Omental fat pad (tissue), 4 donors: ENCODE data around the gene NTSR1. TPM values are rescaled to one million over a fixed set of nuclear protein-coding genes. Genes with fewer than 3 reads are reported as not detected.

Source experiments
- ATAC-seq: fragments of 150-250 bp; one replicate; pipeline ENCODE4 v1.9.1; 2016; ENCODE audit warnings: mild to moderate bottlenecking, moderate library complexity; ENCODE audit not compliant: low FRiP score
- DNase-seq: peaks from one replicate; pipeline ENCODE4 v3.0.0-alpha.2; 2019; ENCODE audit warnings: low spot score
- total RNA-seq, 4 donors: library from RNA; depleted of rRNA; stranded (reverse); fragments of >200 nt; gene quantifications; one replicate each; pipeline ENCODE4 v1.1.0, GENCODE V29; 2016
- TF ChIP-seq, protein P1 (sequence below), 3 donors: fragments of 450-650 bp; IDR thresholded peaks; one replicate each; pipeline ENCODE4 v1.5.1; 2016 to 2017; ENCODE audit warnings: antibody characterized with exemption in 3 of 3, mild to moderate bottlenecking in 3 of 3, moderate library complexity in 2 of 3

Gene NTSR1
- total RNA-seq, 4 donors from 2014 or later, result 0.24 to 0.25 TPM; not detected in 2

DNA sequence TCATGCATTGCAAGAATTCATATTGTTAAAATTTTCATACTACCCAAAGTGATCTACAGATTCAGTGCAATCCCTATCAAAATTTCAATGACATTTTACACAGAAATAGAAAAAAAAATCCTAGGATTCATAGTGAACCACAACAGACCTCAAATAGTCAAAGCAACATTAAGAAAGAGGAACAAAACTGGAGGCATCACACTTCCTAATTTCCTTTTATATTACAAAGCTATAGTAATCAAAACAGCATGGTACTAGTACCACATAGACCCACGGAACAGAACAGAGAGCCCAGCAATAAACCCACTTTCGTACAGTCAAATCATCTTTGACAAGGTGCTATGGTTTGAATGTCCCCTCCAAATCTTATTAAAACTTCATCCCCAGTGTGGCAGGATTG lies 39.7 kb downstream of the NTSR1 start:
- DNase-seq (no peak), ATAC-seq (no peak)
- TF ChIP-seq, protein P1, sequence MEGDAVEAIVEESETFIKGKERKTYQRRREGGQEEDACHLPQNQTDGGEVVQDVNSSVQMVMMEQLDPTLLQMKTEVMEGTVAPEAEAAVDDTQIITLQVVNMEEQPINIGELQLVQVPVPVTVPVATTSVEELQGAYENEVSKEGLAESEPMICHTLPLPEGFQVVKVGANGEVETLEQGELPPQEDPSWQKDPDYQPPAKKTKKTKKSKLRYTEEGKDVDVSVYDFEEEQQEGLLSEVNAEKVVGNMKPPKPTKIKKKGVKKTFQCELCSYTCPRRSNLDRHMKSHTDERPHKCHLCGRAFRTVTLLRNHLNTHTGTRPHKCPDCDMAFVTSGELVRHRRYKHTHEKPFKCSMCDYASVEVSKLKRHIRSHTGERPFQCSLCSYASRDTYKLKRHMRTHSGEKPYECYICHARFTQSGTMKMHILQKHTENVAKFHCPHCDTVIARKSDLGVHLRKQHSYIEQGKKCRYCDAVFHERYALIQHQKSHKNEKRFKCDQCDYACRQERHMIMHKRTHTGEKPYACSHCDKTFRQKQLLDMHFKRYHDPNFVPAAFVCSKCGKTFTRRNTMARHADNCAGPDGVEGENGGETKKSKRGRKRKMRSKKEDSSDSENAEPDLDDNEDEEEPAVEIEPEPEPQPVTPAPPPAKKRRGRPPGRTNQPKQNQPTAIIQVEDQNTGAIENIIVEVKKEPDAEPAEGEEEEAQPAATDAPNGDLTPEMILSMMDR (IDR thresholded peaks at IDR 0.05), result no peak

DNA sequence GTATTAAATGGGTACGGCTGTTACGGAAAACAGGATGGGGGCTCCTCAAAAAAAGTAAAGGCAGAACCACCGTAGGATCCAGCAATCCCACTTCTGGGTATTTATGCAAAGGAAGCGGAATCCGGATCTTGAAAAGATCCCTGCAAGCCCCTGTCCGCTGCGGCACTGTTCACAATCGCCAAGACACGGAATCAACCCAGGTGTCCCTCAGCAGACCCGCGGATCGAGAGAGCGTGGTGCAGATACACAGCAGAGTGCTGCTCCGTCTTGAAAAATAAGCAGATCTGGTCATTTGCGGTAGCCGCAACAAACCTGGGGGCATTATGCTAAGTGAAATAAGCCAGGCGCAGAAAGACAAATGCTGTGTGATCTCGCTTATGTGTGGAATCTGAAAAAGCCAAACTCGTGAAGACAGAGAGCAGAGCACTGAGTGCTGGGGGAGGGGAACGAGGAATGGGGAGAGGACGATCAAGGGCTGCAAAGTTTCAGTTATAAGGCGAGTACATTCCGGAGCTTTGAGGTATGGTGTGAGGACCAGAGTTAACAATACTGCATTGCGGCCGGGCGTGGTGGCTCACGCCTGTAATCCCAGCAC lies 41.3 kb downstream of the NTSR1 start:
- no peak for ATAC-seq
- no peak for DNase-seq
- TF ChIP-seq, protein P1 (IDR thresholded peaks at IDR 0.05), result no peak

DNA sequence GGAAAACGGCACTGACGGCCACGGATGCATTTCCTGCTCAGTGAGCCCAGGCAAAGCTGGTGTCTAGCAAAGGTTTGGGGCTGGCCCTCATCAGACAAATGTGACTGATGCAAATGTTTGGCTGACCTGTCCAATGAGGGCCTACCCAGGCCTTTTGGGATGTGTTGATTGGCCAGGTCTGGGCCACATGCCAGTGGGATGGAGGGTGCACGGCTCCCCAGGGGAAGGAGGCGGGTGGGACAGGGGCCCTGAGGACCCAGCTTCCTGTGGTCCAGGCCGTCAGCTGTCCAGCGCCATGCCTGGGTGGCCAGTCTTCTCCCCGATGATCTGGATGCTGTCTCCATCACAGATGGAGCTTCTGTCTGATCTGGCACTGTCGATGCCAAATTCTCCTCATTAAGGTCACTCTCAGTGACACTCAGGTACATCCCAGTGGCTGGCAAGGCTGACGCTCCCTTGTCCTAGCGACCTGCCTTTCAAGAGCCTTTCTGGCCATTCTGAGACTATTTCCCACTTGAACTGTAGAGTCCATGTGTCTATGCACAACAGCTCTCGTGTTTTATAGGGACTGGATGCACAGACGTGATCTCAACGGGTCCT lies 43.0 kb downstream of the NTSR1 start:
- TF ChIP-seq, protein P1 (IDR thresholded peaks at IDR 0.05), result no peak
- no peak for DNase-seq
- no peak for ATAC-seq

DNA sequence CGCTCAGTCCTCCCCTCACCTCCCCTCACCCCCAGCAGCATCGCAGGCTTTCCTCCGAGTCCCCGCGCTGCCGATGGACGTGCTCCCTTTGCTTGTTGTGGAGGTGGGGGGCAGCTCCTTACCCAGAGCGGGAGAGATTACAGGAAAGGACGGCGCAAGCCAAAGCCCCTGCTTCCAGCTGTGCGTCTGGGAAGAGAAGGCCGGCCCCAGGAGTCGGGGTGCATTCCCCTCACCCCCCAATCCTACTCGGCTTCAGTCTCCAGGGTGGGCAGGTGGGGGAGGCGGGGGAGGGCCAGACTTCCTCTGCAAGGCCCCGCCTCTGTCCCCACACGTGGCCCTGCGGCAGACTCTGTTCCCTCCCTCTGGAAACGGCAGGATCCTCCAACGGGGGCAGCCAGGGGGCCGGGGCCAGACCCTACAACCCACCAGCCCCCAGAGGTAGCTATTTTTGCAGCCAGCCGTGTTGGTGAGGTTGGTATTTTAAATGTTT lies 43.6 kb downstream of the NTSR1 start:
- TF ChIP-seq, protein P1 (IDR thresholded peaks at IDR 0.05), result no peak
- ATAC-seq, result no peak
- no peak for DNase-seq

DNA sequence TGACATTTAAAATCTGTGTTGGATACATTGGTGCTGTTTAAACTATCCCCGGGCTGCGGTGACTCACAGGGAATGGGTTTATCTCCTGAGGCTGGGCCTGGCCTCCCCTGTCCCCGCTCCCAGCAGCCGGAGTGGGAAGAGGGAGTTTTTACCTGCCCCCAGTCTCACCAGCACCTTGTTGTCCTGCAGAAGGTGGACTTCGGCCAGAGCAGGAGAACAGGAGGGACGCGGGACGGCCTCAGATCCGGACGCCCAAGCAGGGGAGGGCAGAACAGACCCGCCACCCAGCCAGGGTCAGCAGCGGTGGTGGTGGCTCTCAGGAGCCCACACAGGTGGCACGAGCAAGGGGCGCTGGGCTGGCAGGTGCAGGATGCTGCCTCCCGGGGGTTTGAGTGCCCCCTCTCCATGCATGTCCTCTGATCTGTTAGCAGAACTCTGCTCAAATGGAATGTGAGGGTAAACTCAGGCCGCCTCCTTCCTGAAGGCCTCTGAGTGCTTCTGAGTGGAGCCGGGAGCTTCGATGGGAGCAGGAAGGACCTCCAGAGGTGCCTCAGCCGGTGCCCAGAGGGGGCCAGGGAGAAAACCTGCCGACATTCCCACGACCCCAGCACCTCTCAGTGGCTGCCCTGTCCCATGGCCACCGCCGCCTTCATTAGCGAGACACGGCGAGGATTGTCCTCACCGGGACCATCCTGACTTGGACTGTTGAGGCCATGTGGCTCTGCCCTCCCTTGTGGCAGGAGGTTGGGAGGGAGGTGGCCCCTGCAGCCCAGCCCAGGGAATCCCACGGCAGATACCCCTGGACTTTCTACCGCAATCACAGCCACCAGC lies 44.2 kb downstream of the NTSR1 start:
- DNase-seq, result no peak
- ATAC-seq, result peak; percentile 52
- TF ChIP-seq, protein P1 (IDR thresholded peaks at IDR 0.05), result no peak

DNA sequence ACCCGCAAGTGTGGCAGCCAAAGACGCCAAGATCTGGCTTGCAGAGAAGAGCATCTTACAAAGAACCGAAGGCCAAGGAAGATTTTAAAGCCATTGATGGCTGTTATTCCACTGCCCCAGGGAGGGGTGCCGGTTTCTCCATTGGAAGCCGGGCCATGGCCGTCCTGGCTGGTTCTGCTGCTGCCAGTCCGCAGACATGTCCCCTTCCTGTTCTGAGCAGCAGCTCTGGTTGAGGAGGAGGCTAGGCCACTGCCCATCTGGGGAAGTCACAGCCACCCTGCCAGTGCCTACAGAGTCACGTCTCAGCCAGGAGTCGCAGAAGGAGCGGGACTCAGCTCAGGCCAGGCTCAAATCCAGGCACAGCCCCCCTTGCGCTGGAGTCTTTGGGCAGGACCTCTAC lies 45.0 kb downstream of the NTSR1 start:
- TF ChIP-seq, protein P1 (IDR thresholded peaks at IDR 0.05), result no peak

More for the DNA sequence above, 45.0 kb downstream of the NTSR1 start:
- ATAC-seq, result no peak
- no peak for DNase-seq
